GM12878 (cell line): Measurements from ENCODE around the gene ZNF335. TPM values are rescaled to one million over a fixed set of nuclear protein-coding genes. Genes with fewer than 3 reads are reported as not detected.
A peak's percentile ranks its signal among the peaks of the same experiment; 100 is the strongest.

Experiments
- ATAC-seq: fragments of 200-7000 bp; cut with Tn5 transposase; 3 replicates; pipeline ENCODE4 v1.9.1; 2020; ENCODE audit warnings: mild to moderate bottlenecking, moderate library complexity
- BruUV-seq: library from RNA; stranded (reverse); fragments of 400-500 nt; replicated peaks from 2 replicates; lab custom pipeline; 2021; lab: Mats Ljungman, UMichigan
- CTCF ChIA-PET: fragments of 300-600 bp; sonication (Branson Sonifier 250); formaldehyde crosslinking; extraction: SDS; loops from one replicate; lab custom pipeline; 2021; ENCODE audit warnings: inconsistent platforms; lab: Yijun Ruan, JAX
- POLR2A ChIA-PET: fragments of 350-600 bp; formaldehyde crosslinking; extraction: SDS; loops from one replicate; lab custom pipeline; 2021; ENCODE audit warnings: inconsistent platforms; lab: Charles Lee
- RAD21 ChIA-PET: fragments of 300-600 bp; sonication (Branson Sonifier 250); formaldehyde crosslinking; loops from one replicate; lab custom pipeline; 2023; ENCODE audit warnings: antibody characterized with exemption; ENCODE audit not compliant: unreplicated experiment; lab: Charles Lee
- SMC1A ChIA-PET: fragments of 300-600 bp; sonication (Branson Sonifier 250); formaldehyde crosslinking; loops from one replicate; lab custom pipeline; 2023; ENCODE audit not compliant: unreplicated experiment, uncharacterized antibody; lab: Charles Lee
- DNase-seq: peaks from one replicate; pipeline ENCODE4 v3.0.0-alpha.2; 2011; ENCODE audit warnings: low read depth, low spot score
- FAIRE-seq: peaks from 3 replicates; lab custom pipeline; 2011; peaks lifted over from hg19 to GRCh38; lab: Jason Lieb, UNC
- H2AFZ ChIP-seq: 2 replicates; pipeline ENCODE4 v1.6.0; 2011; ENCODE audit warnings: low read depth, low read length, control low read depth; ENCODE audit not compliant: control insufficient read depth
- H3K27ac ChIP-seq: 2 replicates; pipeline ENCODE4 v1.5.1; 2011; ENCODE audit warnings: control low read depth; ENCODE audit not compliant: control insufficient read depth, insufficient read depth
- H3K27me3 ChIP-seq, 2 experiments: replicated peaks in 1 of 2; 2 replicates each; pipeline versions ENCODE4 v1.6.0 to v1.6.1; 2011; ENCODE audit warnings: low read length in 1 of 2; ENCODE audit not compliant: control insufficient read depth in 2 of 2, insufficient read depth in 2 of 2
- H3K36me3 ChIP-seq, 2 experiments: 2 replicates each; pipeline ENCODE4 v1.5.1; 2011; ENCODE audit warnings: low read length in 1 of 2; ENCODE audit not compliant: control insufficient read depth in 2 of 2, insufficient read depth in 2 of 2
- H3K4me1 ChIP-seq: 2 replicates; pipeline ENCODE4 v1.6.1; 2011; ENCODE audit warnings: mild to moderate bottlenecking, low read length, moderate library complexity, mixed read lengths; ENCODE audit not compliant: control insufficient read depth, insufficient read depth
- H3K4me2 ChIP-seq: 2 replicates; pipeline ENCODE4 v1.6.0; 2011; ENCODE audit warnings: control low read depth; ENCODE audit not compliant: control insufficient read depth, insufficient read depth
- H3K4me3 ChIP-seq: fragments of 200-600 bp; sonication (generic); 2 replicates; pipeline ENCODE4 v1.5.1; 2016
- H3K79me2 ChIP-seq: 2 replicates; pipeline ENCODE4 v1.6.0; 2011; ENCODE audit warnings: low read length; ENCODE audit not compliant: control insufficient read depth, insufficient read depth
- H3K9ac ChIP-seq: 2 replicates; pipeline ENCODE4 v1.8.0; 2011; ENCODE audit warnings: low read length, control low read depth, mixed read lengths; ENCODE audit not compliant: control insufficient read depth, insufficient read depth
- H3K9me3 ChIP-seq: replicated peaks from 3 replicates; pipeline ENCODE4 v1.5.1; 2011; ENCODE audit warnings: mild to moderate bottlenecking, low read length; ENCODE audit not compliant: control insufficient read depth, insufficient read depth
- H4K20me1 ChIP-seq: 2 replicates; pipeline ENCODE4 v1.6.0; 2011; ENCODE audit not compliant: control insufficient read depth, insufficient read depth
- BACH1 ChIP-seq: fragments of 450-650 bp; IDR thresholded peaks from 2 replicates; pipeline ENCODE4 v1.6.1; 2017; ENCODE audit warnings: mild to moderate bottlenecking, borderline replicate concordance
- CBFB ChIP-seq: IDR thresholded peaks from 2 replicates; pipeline ENCODE4 v1.6.1; 2016; ENCODE audit warnings: antibody characterized with exemption, low read depth
- CHD2 ChIP-seq: IDR thresholded peaks from 2 replicates; pipeline ENCODE4 v1.6.1; 2011; ENCODE audit warnings: low read depth, low read length, improper control_type of control experiment, borderline replicate concordance
- CREM ChIP-seq: IDR thresholded peaks from 2 replicates; pipeline ENCODE4 v1.6.1; 2014; ENCODE audit warnings: antibody characterized with exemption, low read depth
- KAT2A ChIP-seq: conservative IDR thresholded peaks from 2 replicates; pipeline ENCODE4 v1.6.1; 2011; ENCODE audit warnings: low read depth, low read length; ENCODE audit not compliant: control insufficient read depth
- MTA2 ChIP-seq: fragments of 450-650 bp; IDR thresholded peaks from 2 replicates; pipeline ENCODE4 v1.6.1; 2016; ENCODE audit warnings: low read depth, mild to moderate bottlenecking, moderate library complexity
- NBN ChIP-seq: fragments of 450-650 bp; IDR thresholded peaks from 2 replicates; pipeline ENCODE4 v1.6.1; 2016
- POLR2AphosphoS5 ChIP-seq: IDR thresholded peaks from 2 replicates; pipeline ENCODE4 v1.6.1; 2011; ENCODE audit warnings: mild to moderate bottlenecking, low read length, inconsistent platforms
- RUNX3 ChIP-seq: IDR thresholded peaks from 2 replicates; pipeline ENCODE4 v1.6.1; 2012; ENCODE audit warnings: low read length, inconsistent platforms
- SREBF1 ChIP-seq: IDR thresholded peaks from 2 replicates; pipeline ENCODE4 v1.6.1; 2012; ENCODE audit warnings: mild to moderate bottlenecking, low read length
- TCF12 ChIP-seq: IDR thresholded peaks from 2 replicates; pipeline ENCODE4 v1.6.1; 2011; ENCODE audit warnings: low read depth, mild to moderate bottlenecking, low read length
- WRNIP1 ChIP-seq: IDR thresholded peaks from 2 replicates; pipeline ENCODE4 v1.6.1; 2011; ENCODE audit warnings: low read depth, low read length, improper control_type of control experiment, borderline replicate concordance
- YY1 ChIP-seq: IDR thresholded peaks from 2 replicates; pipeline ENCODE4 v1.6.1; 2011; ENCODE audit warnings: low read depth, mild to moderate bottlenecking, low read length
- ZNF217 ChIP-seq: fragments of 450-650 bp; IDR thresholded peaks from 2 replicates; pipeline ENCODE4 v1.6.1; 2017; ENCODE audit warnings: antibody characterized with exemption, mild to moderate bottlenecking
- ZNF24 ChIP-seq: fragments of 450-650 bp; IDR thresholded peaks from 2 replicates; pipeline ENCODE4 v1.6.1; 2017; ENCODE audit warnings: antibody characterized with exemption, mild to moderate bottlenecking
- WGBS: methylation state at CpG from one replicate; pipeline ENCODE4 v1.1.6; 2016; ENCODE audit warnings: low lambda C conversion rate; ENCODE audit not compliant: insufficient replicate concordance, insufficient coverage; ENCODE audit errors: missing lambda C conversion rate; 5-methylcytosine and 5-hydroxymethylcytosine counted together
- in situ Hi-C: fragments of 300-500 bp; cut with MboI; formaldehyde crosslinking; loops from 9 replicates; pipeline ENCODE4 v1.14.3; 2018; ENCODE audit warnings: mixed read lengths
- intact Hi-C: fragments of 100-400 bp; cut with micrococcal nuclease; formaldehyde crosslinking; loops from one replicate; pipeline ENCODE4 v1.14.2; 2022; ENCODE audit not compliant: unreplicated experiment
- polyA plus RNA-seq, 11 experiments: library from polyadenylated mRNA; depleted of rRNA in 4 of 11; unstranded in 6 of 11; stranded (reverse) in 5 of 11; fragments of >200 nt; fragmentation: Nextera tagmentation in 4 of 11; fragmentation: Illumina TruSeq in 1 of 11; extraction: Ambion mirVana in 4 of 11; extraction: Trizol in 1 of 11; gene quantifications; 1 replicate in 1 of 11; 2 replicates in 10 of 11; pipeline versions ENCODE4 v1.2.1 to v1.2.3, GENCODE V29; 2011 to 2016; ENCODE audit warnings: inconsistent platforms in 2 of 11, missing spikeins in 2 of 11, low read depth in 1 of 11
- total RNA-seq, 4 experiments: library from RNA; depleted of rRNA in 3 of 4; stranded (reverse); fragments of >200 nt in 3 of 4; fragmentation: Illumina TruSeq in 1 of 4; extraction: Trizol in 1 of 4; gene quantifications; 2 replicates each; pipeline versions ENCODE4 v1.2.1 to v1.2.3, GENCODE V29; 2013 to 2021
- TF ChIP-seq, protein P1 (sequence below): fragments of 150-350 bp; IDR thresholded peaks from 2 replicates; pipeline ENCODE4 v1.6.1; 2014; ENCODE audit warnings: mild to moderate bottlenecking, low read depth, low read length
- TF ChIP-seq, protein P2 (sequence below): fragments of 450-650 bp; IDR thresholded peaks from 2 replicates; pipeline ENCODE4 v1.6.1; 2017; ENCODE audit warnings: borderline replicate concordance
- TF ChIP-seq, protein P3 (sequence below): IDR thresholded peaks from 2 replicates; pipeline ENCODE4 v1.6.1; 2012; ENCODE audit warnings: mild to moderate bottlenecking, low read depth, low read length

The ZNF335 gene
- total and polyA plus RNA-seq, 10 of the 15 experiments (the other 5 are each of a cell fraction or from before 2014, with no cell fraction given) = 0.74 to 30.1 (median 14.5) TPM

DNA sequence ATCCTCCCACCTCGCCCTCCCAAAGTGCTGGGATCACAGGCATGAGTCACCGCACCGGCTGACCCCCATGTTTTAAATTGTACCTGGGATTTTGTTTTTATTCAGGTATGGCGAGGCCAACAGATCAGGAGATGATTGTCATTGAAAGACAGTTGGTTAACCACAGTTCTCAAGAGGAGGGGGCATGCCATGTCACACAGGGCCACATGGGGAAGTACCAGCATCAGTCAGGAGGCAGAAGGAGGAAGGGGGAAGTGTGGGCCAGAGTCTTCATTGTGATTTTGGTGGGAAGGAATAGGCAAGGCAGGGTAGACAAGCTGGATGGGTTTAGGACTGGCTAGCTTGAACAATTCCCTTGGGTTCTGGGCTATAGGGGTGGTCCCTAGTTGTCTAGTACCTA is 26.8 kb upstream of the ZNF335 start (continued):
- TF ChIP-seq, protein P1, sequence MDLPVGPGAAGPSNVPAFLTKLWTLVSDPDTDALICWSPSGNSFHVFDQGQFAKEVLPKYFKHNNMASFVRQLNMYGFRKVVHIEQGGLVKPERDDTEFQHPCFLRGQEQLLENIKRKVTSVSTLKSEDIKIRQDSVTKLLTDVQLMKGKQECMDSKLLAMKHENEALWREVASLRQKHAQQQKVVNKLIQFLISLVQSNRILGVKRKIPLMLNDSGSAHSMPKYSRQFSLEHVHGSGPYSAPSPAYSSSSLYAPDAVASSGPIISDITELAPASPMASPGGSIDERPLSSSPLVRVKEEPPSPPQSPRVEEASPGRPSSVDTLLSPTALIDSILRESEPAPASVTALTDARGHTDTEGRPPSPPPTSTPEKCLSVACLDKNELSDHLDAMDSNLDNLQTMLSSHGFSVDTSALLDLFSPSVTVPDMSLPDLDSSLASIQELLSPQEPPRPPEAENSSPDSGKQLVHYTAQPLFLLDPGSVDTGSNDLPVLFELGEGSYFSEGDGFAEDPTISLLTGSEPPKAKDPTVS = no peak
- TF ChIP-seq NBN (0 out of 2 replicates have a peak, but pooled peaks have one; percentile 29), KAT2A (no peak)
- TF ChIP-seq, all 136 proteins: peak for 6

DNA sequence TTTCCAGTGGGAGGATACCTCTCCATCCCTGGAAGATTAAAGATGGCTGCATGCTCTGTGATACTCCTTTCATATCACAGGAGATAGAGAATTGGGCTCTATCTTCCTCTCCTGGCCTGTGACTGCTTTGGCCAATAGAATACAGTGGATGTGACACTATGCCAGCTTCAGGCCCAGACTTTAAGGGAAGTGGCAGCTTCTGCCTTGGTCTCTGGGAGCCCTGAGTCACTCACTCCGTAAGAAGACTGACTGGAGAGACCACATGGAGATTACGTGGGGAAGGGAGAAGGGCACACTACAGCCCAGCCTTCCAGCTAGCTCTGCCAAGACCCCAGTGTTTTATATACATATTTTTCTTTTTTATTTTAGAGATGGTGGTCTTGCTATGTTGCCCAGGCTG is 26.3 kb upstream of the ZNF335 start:
- in situ Hi-C loops = no loop called here
- H3K36me3 ChIP-seq = no peaks in the 10 kb centered on the region
- DNase-seq (no peak), FAIRE-seq (no peak), ATAC-seq (no peak)
- no TSS peak for BruUV-seq
- RAD21 ChIA-PET = no interaction called here
- POLR2A ChIA-PET = interaction anchor here (0.6 kb wide), 1 partner anchor 229 kb away, joined by 4 read pairs; no protein-coding TSS in a partner anchor
- SMC1A ChIA-PET = interaction anchor here (2.2 kb wide), 1 partner anchor 16 kb away, joined by 6 read pairs; no protein-coding TSS in a partner anchor
- H3K27me3 ChIP-seq = no peaks in the 10 kb centered on the region; a peak in 1 of 4 replicates
- no peaks in the 10 kb centered on the region for H4K20me1 ChIP-seq
- H3K9me3 ChIP-seq = no peaks in the 10 kb centered on the region
- no peak overlapping the region for H2AFZ ChIP-seq
- no peak overlapping the region for H3K27ac ChIP-seq
- H3K9ac ChIP-seq = no peak overlapping the region
- intact Hi-C loops = no loop called here
- H3K4me3 ChIP-seq = no peak overlapping the region
- no peak overlapping the region for H3K4me2 ChIP-seq
- H3K79me2 ChIP-seq = no peaks in the 10 kb centered on the region
- peaks cover 14% of the 10 kb centered on the region for H3K4me1 ChIP-seq
- CTCF ChIA-PET = interaction anchor here (1.3 to 7.9 kb wide), 4 partner anchors 11 to 199 kb away, joined by 5 to 48 read pairs (median 17); no protein-coding TSS in a partner anchor
- 22% methylated on average over 2 of the region's 2 CpGs for WGBS
- TF ChIP-seq RUNX3 (no peak), CREM (no peak), SREBF1 (no peak), WRNIP1 (no peak), MTA2 (no peak), ZNF24 (no peak), TCF12 (no peak), CBFB (no peak), YY1 (no peak), ZNF217 (no peak), BACH1 (no peak), CHD2 (no peak), POLR2AphosphoS5 (no peak)
- TF ChIP-seq, protein P2, sequence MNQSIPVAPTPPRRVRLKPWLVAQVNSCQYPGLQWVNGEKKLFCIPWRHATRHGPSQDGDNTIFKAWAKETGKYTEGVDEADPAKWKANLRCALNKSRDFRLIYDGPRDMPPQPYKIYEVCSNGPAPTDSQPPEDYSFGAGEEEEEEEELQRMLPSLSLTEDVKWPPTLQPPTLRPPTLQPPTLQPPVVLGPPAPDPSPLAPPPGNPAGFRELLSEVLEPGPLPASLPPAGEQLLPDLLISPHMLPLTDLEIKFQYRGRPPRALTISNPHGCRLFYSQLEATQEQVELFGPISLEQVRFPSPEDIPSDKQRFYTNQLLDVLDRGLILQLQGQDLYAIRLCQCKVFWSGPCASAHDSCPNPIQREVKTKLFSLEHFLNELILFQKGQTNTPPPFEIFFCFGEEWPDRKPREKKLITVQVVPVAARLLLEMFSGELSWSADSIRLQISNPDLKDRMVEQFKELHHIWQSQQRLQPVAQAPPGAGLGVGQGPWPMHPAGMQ = no peak
- TF ChIP-seq, protein P3, sequence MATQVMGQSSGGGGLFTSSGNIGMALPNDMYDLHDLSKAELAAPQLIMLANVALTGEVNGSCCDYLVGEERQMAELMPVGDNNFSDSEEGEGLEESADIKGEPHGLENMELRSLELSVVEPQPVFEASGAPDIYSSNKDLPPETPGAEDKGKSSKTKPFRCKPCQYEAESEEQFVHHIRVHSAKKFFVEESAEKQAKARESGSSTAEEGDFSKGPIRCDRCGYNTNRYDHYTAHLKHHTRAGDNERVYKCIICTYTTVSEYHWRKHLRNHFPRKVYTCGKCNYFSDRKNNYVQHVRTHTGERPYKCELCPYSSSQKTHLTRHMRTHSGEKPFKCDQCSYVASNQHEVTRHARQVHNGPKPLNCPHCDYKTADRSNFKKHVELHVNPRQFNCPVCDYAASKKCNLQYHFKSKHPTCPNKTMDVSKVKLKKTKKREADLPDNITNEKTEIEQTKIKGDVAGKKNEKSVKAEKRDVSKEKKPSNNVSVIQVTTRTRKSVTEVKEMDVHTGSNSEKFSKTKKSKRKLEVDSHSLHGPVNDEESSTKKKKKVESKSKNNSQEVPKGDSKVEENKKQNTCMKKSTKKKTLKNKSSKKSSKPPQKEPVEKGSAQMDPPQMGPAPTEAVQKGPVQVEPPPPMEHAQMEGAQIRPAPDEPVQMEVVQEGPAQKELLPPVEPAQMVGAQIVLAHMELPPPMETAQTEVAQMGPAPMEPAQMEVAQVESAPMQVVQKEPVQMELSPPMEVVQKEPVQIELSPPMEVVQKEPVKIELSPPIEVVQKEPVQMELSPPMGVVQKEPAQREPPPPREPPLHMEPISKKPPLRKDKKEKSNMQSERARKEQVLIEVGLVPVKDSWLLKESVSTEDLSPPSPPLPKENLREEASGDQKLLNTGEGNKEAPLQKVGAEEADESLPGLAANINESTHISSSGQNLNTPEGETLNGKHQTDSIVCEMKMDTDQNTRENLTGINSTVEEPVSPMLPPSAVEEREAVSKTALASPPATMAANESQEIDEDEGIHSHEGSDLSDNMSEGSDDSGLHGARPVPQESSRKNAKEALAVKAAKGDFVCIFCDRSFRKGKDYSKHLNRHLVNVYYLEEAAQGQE = no peak
